HG03175 (cell line): ENCODE data around the gene FBXL2.
A peak's percentile ranks its signal among the peaks of the same experiment; 100 is the strongest.
"Not testable (repeated sequence)": the region's sequence is repeated elsewhere in the genome, so short reads cannot be mapped to it uniquely, and the experiment has no call there.

ENCODE experiments used
- ATAC-seq: cut with Tn5 transposase; IDR thresholded peaks from one replicate; pipeline ENCODE4 v1.9.1; 2021; ENCODE audit warnings: mild to moderate bottlenecking, moderate library complexity; ENCODE audit not compliant: unreplicated experiment

The FBXL2 gene

DNA sequence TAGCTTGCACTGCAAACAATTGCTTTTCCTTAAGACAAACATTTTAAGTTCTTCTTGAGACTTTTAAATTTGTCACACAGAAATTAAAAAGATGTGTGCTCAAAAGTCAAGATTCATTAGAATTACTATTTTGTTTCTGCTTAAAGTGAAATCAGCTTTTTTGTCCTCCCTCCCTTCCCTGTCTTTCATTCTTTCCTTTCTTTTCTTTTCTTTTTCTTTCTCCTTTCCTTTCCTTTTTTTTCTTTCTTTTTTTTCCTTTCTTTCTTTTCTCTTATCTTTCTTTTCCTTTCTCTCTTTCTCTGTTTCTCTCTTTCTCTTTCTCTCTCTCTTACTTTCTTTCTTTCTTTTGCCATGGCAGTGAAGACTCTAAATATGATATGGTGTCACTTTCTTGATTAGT is 37.8 kb downstream of the FBXL2 start:
- ATAC-seq: no peak

DNA sequence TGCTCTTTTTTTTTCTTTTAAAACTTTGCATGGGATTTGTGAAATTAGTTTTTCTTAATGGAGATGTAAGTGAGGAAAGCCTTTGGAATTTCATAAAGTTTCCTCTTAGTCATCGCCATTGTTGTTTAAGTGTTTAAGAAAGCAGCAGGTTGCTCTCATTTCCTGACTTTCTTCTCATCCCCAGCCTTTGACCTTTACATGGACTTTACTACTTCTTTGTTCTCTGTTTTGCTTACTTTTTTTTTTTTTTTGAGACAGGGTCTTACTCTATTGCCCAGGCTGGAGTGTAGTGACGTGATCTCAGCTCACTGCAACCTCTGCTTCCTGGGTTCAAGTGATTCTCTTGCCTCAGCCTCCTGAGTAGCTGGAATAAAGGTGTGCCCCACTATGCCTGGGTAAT is 38.6 kb downstream of the FBXL2 start:
- ATAC-seq: no peak

DNA sequence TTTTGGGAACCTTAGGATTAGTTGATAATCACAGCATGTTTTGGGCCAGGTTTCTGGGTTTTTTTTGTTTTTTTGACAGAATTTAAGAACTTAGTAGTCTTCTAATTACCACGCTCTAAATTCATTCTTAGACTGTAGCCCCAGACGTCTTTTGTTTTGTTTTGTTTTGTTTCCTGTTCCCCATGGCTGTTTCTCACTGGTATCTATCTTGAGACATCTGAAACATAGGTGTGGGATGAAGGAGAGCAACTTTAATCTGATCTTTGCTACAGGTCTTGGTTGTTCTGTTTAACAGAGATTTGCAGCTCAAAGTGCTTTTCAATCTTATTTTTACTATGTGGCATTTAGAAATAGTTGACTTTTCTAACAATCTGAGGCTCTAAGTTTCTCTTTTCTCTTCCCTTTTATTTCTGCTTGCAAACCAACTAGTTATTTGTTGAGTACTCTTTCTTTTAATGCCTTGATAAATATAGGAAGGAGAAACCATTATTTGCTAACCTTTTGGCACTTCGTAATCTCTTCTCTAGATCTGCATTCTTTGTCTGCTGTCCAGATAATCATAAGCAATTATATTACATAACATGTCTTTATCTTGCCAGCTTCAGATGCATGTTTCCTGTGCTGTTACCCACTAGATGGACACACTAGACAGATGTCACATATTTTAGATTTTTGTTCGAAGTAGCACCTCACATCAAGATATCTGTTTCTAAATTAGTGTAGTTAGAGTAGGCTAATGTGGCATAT is 40.9 kb downstream of the FBXL2 start:
- no peak for ATAC-seq

DNA sequence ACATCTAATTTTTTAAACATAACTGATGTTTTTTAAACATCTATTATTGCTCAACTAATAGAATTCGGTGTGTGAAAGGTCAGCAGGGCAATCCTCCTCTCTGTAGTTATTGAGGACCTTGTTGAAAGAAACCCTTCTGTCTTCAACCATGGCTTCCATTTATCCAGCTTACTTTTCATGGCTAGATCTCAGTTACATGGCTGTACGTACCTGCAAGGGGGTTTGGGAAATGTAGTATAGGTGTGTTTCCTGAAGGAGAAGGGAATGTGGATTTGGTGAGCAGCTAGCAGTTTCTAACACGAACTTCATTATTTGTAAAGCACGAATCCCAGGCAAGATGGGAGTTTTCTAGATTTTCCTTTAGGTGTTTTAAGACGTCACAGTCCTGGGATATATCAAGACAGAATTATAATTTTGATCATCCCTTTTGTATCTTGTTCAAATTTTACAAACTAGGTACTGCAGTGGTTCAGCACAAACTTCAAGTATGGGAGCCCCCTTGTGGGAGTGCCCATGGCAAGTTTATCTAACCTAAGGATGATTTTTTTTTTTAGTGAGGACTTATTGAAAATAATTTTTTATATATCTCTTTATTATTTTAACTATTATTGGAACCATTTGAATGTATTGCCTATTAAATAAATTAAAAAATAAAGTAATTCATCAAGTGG is 41.6 kb downstream of the FBXL2 start:
- ATAC-seq: no peak

DNA sequence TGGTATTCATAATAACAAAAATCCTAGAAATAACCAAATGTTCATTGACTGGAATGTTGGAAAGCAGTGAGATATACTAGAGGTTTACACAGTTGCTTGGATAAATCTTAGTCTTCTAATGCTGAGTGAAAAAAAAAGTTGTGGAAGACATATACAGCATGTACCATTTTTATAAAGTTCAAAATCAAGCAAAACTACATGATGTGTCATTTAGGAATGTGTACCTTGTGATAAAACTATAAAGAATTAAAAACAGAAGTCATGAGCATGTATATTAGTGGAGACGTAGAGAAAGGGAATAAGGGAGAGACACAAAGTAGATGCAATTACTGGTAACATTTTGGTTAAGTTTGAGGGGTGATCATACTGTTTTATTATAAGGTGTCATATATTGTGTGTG is 45.2 kb downstream of the FBXL2 start:
- ATAC-seq: no peak

DNA sequence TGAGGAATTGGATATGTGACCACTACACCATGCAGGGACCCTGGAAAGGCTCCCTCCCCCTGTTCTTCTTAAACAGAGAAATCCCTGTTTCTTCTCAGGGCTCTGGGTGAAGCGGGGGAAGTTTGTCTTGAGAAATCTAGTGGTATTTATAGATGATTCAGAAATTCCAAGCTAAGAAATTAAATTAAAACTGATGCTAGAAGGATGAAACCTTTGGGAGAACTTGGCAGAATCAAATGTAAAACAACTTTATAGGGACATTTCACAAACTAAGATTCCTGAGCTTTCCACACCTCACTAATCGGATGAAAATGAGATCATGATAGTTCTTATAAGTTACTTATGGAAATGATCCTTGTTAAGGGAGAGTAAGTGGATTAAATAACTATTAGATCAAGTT is 54.2 kb downstream of the FBXL2 start:
- no peak for ATAC-seq

DNA sequence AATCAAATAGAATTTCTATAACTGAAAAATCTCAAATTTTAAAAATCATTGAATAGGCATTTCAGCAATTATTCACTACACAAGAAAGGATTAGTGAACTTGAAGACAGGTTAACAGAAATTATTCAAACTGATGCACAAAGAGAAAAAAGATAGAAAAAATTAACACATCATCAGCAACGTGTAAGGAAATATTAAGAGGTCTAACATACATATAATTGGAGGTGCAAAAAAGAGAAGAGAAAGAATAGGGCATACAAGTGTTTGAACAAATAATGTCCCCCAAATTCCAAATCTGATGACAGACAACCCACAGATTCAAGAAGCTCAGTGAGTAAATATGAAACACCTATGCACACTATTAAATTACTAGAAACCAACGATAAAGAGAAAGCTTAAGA is 57.1 kb downstream of the FBXL2 start:
- ATAC-seq: no peak

DNA sequence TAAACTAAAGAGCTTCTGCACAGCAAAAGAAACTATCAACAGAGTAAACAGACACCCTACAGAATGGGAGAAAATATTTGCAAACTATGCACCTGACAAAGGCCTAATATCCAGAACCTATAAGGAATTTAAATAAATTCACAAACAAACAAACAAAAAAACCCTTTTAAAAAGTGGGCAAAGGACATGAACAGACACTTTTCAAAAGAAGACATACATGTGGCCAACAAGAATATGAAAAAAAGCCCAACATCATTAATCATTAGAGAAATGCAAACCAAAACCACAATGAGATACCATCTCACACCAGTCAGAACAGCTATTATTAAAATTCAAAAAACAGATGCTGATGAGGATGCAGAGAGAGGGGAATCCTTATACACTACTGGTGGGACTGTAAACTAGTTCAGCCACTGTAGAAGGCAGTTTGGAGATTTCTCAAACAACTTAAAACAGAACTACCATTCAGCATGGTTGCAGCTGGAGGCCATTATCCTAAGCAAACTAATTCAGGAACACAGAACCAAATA is 61.8 kb downstream of the FBXL2 start:
- ATAC-seq: not testable (repeated sequence)

DNA sequence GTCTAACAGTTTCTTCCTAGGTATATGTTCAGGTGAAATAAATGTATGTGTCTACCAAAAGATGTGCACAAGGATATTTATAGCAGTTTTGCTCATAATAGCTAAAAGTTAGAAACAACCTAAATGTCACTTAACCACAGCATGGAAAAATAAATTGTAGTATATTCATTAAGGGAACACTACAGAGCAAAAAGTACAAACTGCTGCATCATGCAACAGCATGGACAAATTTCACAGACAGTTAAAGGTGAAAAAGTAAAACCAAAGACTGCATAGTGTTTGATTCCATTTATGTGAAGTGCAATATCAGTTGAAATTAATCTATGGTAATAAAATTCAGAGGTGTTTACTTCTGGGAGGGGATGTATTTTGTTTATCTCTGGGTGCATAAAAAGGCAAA is 62.5 kb downstream of the FBXL2 start:
- no peak for ATAC-seq

DNA sequence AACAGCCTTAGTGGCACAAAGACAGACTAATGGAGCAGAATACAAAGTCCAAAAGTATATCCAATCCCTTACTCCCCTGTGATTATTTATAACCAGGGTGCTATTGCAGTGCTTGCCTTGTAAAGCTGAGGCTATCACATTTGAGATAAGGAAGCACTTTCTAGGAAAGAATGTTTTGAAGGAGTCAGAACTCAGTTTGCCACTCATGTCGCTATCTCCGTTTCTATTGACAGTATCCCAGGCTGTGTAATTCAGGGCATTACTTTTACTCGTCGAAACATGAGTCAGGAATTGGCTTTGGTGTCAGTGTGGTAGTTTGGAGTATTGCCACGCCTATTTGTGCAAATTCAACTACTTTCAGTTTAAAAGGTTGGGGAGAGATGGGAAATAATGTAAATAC is 78.4 kb downstream of the FBXL2 start:
- no peak for ATAC-seq

DNA sequence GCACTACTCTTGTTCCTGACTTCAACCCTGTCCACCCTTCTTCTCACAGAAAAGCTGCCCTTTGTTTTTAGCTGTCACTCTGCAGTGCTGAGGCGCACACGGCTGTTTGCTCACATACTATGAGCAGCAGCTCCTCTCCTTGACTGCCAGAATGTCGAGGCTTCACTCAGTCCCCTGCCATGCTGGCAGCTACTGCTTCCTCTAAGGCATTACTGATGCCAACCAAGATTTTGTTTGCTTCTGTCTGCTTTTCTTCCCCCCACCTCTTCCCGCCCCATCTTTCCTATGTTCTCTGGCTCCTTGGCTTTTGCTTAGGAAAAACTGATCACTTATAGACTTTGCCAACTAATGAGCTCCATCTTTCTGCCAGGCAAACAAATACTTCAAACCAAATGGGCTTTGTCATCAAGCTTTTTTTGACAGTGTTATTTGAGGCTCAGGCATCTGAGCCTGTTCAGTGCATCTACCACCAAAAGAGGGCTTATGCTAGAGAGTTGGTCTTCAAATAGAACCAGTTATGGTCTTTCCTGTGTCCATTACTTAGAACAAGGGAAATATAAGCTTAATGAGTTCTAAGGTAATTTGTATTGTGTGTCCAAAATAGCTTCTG is 81.0 kb downstream of the FBXL2 start:
- no peak for ATAC-seq

DNA sequence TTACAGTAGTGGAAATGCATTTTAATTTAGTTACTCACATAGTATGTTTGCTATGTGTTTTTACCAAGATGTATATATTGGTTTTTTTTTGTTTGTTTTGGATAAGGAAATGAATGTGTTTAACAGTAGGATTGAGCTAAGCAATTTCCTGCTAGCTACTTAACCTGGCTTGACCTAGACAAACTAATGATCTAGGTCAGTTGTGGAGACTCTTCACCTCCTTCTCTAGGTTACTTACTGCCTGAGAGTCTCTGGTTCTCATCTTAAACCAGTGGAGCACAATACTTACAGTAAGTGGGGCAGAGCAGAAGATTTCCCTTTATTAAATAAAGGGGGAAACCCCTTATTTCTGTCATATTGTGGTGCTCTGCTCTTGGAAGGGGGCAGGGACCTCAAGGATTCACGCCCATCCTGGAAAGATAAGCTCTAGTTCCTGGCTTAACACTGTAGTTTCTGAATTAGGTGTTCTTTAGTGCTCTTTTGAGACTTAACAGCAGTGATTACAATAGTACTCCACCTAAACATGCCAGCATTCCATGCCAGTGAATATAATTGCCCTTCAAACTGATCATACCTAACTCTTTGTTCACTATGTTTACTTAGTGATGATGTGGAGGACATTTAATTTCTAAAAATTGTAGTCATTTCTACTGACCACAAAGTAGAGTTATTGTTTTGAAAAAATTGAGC is 83.0 kb downstream of the FBXL2 start:
- no peak for ATAC-seq

DNA sequence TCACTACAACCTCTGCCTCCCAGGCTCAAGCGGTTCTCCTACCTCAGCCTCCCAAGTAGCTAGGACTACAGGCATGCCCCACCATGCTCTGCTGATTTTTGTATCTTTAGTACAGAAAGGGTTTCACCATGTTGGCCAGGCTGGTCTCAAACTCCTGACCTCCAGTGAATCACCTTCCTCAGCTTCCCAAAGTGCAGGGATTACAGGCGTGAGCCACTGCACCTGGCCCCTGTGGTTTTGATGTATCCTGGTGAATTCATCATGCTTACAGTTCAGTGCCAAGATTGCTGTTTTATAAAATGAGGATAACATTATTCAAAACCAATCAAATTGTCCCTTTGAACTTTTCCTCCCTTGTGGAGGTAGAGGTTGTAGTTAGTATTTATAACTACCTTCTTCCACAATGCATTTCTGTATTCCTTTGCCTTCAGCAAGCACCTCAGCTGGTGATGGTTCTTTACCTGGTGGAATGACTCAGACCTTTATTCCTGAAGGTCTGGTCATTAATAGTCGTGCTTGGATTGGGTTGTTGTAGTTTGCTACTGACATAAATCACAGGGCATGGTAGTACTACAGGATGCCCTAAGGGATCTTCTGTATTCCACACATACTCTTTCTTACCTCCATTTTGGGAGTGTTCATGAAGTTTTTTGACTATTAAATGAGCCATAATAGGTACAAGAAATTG is 86.0 kb downstream of the FBXL2 start:
- ATAC-seq: no peak

DNA sequence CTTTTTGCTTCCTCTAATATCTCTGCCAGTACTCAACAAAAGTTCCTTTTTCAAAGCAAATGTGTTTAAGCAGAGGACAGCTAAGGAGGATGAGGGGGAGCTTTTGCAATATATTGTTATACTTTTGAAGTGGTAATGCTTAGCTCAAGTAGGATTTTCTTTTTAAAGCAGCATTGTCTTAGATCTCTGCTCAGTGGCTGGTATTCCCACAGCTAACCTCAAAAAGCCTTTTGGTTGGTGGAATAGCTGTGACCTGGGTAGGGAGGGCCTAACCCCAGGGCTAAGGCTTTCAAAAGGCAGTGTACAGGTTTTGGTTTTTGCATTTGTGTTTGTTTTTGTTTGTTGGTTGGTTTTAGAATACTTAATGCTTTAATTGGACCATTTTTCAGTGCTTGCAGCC is 86.8 kb downstream of the FBXL2 start:
- ATAC-seq: no peak

DNA sequence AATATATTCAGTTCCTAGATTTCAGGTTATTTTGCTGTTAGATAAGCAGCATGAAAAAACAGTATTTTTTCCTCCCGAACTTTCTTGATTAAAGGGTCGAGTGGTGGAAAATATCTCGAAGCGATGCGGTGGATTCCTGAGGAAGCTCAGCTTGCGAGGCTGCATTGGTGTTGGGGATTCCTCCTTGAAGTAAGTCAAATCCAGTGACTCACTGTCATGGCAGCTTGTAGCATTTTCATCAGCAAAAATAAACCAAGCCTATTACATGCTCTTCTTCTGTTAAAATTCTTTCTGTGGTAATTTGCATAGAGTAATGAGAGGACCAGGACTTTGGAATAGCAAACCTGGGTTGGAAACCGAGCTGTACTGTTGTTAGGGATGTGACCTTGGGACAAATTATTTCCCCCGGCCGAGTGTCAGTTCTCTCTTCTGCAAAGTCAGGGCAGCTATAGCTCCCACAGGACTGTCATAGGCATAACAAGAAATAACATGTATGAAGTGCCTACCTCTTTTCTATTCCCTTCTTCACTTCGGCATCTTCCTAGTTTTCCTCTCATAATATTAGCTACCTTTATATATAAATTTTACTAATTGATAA is 87.4 kb downstream of the FBXL2 start:
- ATAC-seq: no peak

DNA sequence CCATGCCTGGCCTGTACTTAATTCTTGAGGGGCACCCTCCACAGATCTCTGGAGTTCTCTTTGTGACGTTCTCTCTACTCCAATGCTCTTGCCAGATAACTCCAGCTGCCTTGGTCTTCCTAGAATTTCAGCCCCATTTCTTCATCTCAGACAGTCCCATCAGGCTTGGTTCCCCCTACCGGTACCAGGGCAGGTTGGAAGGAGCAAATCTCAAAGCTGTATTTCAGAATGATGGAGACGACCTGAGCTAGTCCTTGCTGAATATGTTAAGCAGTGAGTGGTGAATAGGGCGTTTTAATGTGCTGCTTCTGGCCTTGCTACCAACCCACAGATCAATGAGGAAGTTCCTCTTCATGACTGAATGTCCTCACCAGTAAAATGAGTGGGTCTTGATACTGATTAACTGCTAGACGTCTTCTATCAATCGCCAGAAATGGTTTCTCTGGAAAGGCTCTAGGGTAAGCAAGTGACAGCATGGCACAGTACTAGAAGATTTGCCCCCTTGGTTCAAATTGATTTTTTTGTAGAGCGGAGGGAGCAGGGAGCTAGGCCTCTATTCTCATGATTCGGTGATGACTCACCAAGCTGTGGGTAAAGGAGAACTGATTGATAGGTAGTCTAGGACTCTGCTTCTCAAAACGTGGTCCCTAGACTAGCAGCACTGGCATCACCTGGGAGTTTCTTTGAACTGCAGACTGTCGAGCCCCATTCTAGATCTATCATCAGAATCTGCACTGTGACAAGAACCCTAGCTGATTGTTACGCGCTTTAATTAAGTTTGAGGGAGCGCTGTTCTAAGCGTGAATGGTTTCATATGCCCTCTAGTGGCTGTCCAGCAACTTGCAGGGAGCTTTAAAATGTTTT is 95.2 kb downstream of the FBXL2 start:
- ATAC-seq: peak; percentile 73

DNA sequence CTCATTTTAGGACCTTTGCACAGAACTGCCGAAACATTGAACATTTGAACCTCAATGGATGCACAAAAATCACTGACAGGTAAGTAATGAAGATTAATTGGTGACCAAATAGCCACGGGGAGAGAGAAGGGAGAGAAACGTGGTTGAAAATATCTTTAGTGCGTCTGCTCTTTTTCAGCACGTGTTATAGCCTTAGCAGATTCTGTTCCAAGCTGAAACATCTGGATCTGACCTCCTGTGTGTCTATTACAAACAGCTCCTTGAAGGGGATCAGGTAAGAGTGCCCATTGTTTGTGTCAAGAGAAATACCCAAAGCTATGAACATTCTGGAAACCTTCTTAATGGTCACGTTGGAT is 95.8 kb downstream of the FBXL2 start:
- ATAC-seq: no peak

DNA sequence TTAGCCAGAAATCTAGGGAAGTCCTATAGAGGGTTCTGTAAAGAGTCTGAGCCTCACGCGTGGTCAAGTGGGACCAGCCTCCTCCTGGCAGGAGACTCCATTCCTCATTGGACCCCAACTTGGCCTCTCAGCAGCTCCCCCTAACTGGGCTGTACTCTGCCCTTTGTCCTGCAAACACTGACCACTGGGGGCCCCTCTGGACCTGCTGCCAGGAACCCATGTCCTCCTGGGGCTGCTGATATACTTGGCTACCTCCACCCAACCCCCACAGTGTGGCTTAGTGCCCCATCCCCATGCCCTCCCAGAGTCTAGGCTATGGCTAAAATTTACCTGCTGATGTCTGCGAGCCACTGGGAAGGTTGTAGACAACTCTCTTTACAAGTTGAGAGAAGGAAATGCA is 100.2 kb downstream of the FBXL2 start:
- no peak for ATAC-seq

DNA sequence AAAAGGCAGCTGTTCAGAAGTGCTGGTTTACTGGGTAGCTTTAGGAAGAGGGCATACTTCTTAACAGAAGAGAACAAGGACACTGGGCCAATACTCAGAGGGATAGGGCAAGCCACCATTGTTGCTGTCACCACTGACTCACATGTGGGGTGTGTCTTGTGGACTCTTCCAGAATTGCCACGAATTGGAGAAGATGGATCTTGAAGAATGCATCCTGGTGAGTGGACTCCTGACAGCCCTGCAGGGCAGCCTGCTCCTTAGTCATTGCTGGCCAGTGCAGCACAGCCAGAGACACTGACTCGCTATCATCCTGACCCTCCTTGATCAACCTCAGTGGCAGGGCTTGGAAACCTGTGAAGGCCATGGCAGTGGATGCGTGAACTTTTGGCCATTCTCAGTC is 100.7 kb downstream of the FBXL2 start:
- no peak for ATAC-seq

DNA sequence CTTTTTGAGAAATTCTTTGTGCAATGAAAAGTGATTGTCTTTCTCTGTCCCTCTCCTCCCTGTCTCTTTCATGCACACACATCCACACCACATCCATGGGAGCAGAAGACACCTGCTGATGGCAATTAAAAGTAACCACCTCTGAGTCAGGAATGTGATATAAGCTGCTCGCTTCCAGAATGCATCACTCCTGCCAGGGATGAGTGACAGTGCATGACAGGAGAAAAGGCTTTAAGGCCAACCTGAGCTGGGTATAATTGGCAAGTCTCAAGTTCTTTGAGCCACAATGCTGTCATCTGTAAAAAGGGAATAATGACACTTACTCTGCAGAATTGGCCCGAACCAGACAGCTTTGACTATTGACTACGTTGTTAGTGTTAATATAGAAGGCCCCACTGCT is 103.4 kb downstream of the FBXL2 start:
- ATAC-seq: no peak
